Stimulated activated CD8-positive, alpha-beta memory T cell treated with anti-CD3 and anti-CD28 coated beads, Interleukin-12 subunit alpha, Interleukin-12 subunit beta, amount 100 ng/mL, for 1 hour (primary cell): ENCODE data around the gene NFIA.
"Not testable (repeated sequence)": the region's sequence is repeated elsewhere in the genome, so short reads cannot be mapped to it uniquely, and the experiment has no call there.

Experiments
- DNase-seq: peaks from one replicate; pipeline ENCODE4 v3.0.0-alpha.2; 2020; ENCODE audit warnings: low read depth

The NFIA gene

DNA sequence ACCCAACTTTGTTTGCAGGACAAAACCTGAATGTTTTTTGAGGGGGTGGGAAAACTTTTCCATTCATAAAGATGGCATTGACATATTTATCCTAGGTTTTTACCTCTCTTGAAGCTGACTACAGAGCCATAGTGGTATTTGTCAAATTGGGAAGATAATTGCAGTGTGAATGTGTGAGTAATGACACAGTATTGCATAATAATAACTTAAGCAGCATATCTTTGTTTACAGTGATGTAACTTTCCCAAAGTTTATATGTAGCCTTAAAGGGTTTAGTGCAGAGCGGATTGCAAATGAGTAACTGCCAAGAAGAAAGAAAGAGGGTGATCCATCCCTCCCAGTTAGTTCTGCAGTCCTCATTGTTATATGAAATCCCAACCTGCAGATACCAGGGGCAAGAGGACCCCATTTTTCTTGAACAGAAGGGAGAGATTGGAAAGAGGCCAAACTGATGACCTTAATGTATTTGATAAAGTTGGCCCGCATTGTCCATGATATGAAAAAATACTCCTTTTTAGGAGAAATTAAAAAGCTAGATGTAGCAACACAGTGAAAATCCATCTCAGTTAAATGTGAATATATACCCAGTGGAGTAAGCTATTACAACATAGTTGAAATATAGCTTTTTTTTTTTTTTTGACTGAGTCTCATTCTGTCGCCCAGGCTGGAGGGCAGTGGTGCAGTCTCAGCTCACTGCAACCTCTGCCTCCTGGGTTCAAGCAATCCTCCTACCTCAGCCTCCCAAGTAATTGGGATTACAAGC, 23.7 kb upstream of the NFIA start:
- DNase-seq, result no peak

- DNase-seq, result not testable (repeated sequence)
Measured at GRCh38 chr1:61061601-61062000, 20.8 kb upstream of the NFIA start.

DNA sequence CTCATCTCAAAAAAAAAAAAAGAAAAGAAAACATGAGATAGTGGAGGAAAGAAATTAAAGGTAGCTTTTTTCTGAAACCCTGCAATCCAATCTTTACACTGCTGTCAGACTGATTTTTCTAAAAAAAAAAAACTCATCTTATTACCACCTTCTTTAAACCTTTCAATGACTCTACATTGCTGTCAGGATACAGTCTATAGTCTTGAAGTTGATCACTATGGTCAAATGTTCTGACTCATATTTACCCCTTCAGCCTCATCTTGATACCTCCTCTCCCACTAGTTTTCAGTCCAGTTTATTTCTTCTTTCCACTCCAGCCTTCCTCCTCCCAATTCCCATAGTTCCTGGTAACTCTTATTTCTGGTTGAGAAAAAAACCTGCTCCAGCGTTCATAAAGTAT, 17.7 kb upstream of the NFIA start:
- DNase-seq, result no peak

- DNase-seq, result no peak
Measured at GRCh38 chr1:61067446-61068019, 14.8 kb upstream of the NFIA start.

GRCh38 chr1:61070054-61070453, 12.3 kb upstream of the NFIA start:
- DNase-seq, result no peak

DNA sequence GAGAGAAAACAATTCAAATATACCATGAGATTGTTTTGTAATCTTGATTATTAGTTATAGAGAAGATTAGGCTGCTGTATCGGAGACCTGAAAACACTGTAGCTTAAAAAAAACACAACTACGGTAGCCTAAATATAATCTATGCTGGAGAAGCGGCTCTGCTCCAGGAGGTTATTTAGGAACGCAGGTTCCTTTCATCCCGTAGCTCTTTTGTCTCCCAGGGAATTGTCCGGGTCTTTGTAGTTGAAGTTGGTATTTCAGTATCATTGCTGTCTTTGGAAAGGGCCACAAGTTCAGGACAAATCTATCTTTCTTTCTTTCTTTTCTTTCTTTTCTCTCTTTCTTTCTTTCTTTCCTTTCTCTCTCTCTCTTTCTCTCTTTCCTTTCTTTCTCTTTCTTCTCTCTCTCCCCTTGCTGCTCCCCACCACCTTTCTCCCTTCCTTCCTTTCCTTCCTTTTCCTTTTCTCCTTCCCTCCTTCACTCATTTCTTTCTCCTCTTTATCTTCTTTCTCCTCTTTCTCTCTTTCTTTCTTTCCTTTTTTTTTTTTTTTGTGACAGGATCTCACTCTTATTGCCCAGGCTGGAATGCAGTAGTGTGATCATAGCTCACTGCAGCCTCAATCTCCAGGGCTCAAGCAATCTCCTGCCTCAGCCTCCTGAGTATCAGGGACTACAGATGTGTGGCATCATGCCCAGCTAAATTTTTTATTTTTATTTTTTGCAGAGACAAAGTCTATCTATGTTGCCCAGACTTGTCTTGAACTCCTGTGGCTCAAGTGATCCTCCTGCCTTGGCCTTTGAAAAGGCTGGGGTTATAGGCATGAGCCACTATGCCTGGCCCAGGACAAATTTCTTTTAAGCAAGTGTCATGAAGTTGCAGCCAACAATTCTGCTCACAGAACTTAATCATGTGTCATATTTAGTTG, 10.9 kb upstream of the NFIA start:
- no peak for DNase-seq

DNA sequence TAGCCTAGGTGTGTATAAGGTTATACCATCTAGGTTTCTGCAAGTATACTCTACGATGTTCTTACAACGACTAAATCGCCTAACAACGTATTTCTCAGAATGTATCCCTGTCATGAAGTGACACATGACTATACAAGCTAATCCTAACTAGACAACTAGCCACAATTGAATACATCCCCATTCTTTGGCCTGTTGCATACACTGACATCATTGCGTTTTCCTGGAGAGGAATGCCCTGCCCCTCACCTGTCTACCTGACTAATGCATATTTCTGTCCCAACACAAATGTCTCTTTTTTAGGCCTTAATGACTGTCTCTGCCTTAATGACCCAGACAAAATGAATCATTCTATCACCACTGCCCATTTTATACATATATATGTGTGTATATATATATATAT, 8.5 kb upstream of the NFIA start:
- DNase-seq, result no peak

- not testable (repeated sequence) for DNase-seq
Measured at GRCh38 chr1:61075833-61076232, 6.5 kb upstream of the NFIA start.

DNA sequence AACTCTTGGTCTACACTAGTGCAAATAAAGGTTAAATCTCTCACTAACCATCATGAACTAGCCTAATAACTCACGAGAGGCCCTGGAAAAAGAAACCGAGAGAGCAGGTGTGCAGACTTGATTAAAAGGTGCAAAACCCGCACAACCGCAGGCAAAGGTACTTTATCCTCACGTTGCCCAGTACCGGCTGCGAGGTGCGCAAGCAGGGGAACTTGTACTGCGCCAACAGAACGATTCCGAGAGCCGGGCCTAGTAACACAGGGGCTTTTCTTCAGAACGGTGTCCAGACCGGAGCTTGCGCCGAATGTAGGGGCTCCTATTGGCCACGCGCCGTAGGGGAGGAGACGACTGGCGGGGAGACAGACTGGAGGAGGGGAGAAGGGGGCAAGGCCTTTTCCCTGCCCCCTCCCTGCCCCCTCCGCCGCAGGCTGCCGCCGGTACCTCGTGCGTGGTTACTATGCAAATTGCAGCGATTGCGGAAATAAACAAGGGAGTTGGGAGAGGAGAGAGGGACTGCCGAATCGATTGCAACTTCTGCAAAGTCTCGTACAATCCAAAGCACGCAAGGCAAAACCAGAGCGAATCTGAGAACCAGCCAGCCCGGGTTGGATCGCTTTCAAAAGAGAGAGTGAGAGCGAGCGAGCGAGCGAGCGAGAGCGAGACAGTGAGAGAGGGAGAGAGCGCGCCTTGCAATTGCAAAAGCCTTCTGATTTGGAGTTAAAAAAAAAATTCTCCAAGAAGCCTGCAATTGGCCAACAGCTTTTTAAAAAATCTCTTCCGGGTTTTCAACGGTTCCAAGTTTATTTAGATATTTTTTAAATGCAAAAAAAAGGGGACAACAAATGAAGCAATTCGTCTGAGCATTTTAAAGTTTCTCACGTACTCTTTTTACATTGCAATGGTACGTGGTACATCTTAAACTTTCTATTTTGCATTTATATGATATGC, 5.4 kb upstream of the NFIA start:
- DNase-seq, result peak; percentile 62

DNA sequence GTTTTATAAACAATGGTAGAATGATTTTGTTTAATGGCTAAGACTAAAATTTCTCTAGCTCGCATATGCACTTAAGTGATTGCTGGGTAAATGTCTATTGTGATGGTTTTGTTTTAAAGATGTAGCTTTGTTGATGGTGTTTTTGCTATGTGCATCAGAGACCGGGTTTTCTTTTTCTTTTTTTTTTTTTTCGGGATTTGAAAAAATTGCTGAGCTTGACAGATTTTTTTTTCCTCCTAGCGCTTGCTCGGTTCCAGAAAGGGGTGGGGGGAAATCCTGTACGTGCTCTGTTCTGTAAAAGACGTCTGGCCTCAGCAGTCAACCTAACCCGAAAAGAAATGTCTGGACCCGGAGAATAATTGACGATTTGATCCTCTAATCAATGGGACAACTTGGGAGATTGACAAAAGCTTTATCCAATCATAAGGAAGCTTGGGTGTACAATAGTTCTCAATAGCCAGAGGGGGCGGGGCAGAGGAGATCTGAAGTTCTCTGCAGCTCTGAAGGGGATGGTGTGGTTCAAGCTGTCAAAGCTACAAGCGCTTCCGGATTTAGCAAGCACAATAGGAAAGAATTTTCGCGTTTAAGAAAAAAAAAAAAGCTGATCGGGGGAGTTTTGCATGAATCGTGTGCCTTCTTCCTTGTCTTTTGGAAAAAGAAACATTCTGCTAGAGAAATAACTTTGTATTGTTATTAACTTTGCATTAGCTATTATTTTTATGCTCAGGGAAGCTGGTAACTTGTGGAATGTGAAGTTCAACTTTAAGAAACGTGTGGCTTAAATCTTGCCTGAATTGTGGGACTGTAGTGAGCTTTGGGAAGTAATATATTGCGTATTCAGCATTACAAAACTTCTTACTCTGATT, 4.5 kb upstream of the NFIA start:
- DNase-seq, result peak; percentile 86

GRCh38 chr1:61078618-61079295, 3.6 kb upstream of the NFIA start:
- no peak for DNase-seq

GRCh38 chr1:61079296-61079897, 3.0 kb upstream of the NFIA start:
- DNase-seq, result no peak

DNA sequence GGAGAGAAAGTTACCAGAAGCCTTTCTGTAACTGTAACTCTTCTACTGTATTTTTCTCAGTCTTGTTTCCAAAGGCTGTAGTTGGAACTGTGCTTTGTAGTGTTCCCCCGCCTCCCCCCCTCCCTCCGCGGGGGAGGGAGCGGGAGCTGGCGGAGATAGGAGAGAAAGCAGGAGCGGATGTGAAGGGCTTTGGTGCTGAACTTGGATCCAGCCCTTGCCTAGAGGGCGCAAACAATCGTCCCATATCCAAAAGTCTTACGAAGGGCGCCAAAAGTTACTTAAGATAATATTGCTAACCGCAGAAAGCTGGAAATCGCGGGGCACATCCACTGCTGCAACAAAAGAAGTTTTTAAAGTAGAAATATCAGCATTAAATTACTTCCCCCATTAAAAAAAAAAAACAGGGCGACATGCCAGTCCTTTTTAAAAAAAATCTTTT, 2.4 kb upstream of the NFIA start:
- no peak for DNase-seq

- DNase-seq, result no peak
Measured at GRCh38 chr1:61080413-61081143, 1.8 kb upstream of the NFIA start.

DNA sequence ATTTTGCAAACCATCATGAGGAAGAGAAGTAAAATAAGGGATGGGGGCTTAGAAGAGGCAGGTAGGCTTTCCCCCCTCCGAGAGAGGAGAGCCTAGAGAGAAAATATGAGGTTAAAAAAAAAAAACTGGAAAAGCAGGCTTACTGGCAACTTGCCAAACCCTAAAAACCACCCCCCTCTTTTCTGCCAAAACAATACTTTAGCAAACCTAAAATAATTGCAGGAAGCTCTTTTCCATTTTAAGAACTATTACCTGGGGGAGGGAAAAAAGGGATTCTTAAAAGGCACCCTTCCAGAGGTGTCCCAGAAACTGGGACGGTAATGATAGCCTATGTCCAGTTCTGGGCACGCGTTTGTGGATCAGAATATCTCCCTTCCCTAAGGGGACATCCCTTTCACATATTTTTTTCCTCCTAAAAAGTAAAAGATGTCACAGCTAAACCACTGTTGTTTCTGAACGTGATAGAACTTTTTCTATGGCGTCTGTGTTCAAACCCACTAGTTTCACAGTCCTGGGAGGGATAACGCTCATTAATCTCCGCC, 1.1 kb upstream of the NFIA start:
- no peak for DNase-seq

- no peak for DNase-seq
Measured at GRCh38 chr1:61081686-61082310, 563 bp upstream of the NFIA start.

DNA sequence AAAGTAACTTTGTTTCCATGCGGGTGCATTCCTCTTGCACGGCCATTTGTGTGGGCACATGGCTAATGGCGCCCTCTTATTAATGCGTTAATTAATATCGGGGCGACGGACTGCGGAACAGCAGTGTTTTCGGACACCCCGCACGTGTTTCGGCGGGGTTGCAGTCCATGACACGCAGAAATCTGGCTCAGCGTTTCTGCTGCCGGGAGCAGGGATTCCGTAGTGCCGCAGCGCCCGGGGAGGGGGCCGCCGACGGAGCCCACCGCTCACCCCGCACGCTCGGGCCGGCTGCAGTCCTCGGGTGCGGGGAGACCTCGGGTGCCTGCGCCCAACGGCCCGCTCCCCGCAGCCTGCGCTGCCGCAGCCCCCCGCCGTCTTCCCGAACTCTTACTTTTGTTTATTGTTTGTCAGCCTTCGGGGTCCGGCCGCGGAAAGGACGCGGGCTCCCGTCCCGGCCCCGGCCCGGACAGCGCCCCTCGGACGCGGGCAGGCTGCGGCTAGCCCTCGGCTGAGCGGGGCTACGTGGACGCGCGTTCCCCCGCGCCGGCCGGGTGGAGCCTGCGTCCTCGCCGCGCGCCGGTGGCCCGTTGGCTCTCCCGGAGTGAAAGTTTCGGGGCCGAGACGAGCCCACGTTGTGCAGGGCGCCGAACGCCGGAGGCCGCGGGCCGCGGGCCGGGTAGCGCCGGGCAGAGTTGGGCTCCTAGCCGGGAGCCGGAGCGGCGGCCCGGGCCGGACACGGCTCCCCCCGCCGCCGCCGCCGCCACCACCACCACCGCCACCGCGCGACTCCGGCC, 849 bp downstream of the NFIA start:
- no peak for DNase-seq
